Astrocyte (in vitro differentiated cells and primary cell): ENCODE data around the gene FAM47E. TPM values are rescaled to one million over a fixed set of nuclear protein-coding genes. Genes with fewer than 3 reads are reported as not detected.

ENCODE experiments used
- DNase-seq: peaks from one replicate; pipeline ENCODE4 v3.0.0-alpha.2; 2010; ENCODE audit warnings: low read depth
- FAIRE-seq: peaks from 2 replicates; lab custom pipeline; 2011; peaks lifted over from hg19 to GRCh38; lab: Jason Lieb, UNC
- H2AFZ ChIP-seq: 2 replicates; pipeline ENCODE4 v1.6.0; 2012; ENCODE audit warnings: low read depth, low read length, inconsistent platforms
- H3K27ac ChIP-seq: 2 replicates; pipeline ENCODE4 v1.5.1; 2011; ENCODE audit warnings: low read depth, low read length, inconsistent platforms
- H3K27me3 ChIP-seq: 2 replicates; pipeline ENCODE4 v1.6.0; 2011; ENCODE audit warnings: low read length, inconsistent platforms; ENCODE audit not compliant: insufficient read depth
- H3K36me3 ChIP-seq: 2 replicates; pipeline ENCODE4 v1.5.1; 2011; ENCODE audit warnings: low read length, inconsistent platforms; ENCODE audit not compliant: insufficient read depth
- H3K4me1 ChIP-seq: 2 replicates; pipeline ENCODE4 v1.5.1; 2011; ENCODE audit warnings: low read length, inconsistent platforms; ENCODE audit not compliant: insufficient read depth
- H3K4me2 ChIP-seq: 2 replicates; pipeline ENCODE4 v1.6.0; 2012; ENCODE audit warnings: low read length, inconsistent platforms
- H3K4me3 ChIP-seq: 2 replicates; pipeline ENCODE4 v1.5.1; 2011; ENCODE audit warnings: low read depth, mild to moderate bottlenecking, low read length, inconsistent platforms; ENCODE audit not compliant: insufficient read depth
- H3K79me2 ChIP-seq: 2 replicates; pipeline ENCODE4 v1.6.0; 2012; ENCODE audit warnings: mild to moderate bottlenecking, low read length, inconsistent platforms; ENCODE audit not compliant: insufficient read depth
- H3K9ac ChIP-seq: 2 replicates; pipeline ENCODE4 v1.6.0; 2012; ENCODE audit warnings: mild to moderate bottlenecking, low read length, inconsistent platforms
- H3K9me3 ChIP-seq: 2 replicates; pipeline ENCODE4 v1.5.1; 2012; ENCODE audit warnings: low read depth, mild to moderate bottlenecking, low read length, inconsistent platforms; ENCODE audit not compliant: insufficient read depth
- H4K20me1 ChIP-seq: 2 replicates; pipeline ENCODE4 v1.6.0; 2012; ENCODE audit warnings: low read length, inconsistent platforms; ENCODE audit not compliant: insufficient read depth
- H3K27ac Mint-ChIP-seq: one replicate; pipeline ENCODE4 v1.8.0; 2021; ENCODE audit warnings: mild to moderate bottlenecking, mixed read lengths; ENCODE audit not compliant: unreplicated experiment
- H3K27me3 Mint-ChIP-seq: one replicate; pipeline ENCODE4 v1.8.0; 2021; ENCODE audit warnings: low read depth, mixed read lengths; ENCODE audit not compliant: unreplicated experiment
- H3K36me3 Mint-ChIP-seq: one replicate; pipeline ENCODE4 v1.8.0; 2021; ENCODE audit warnings: low read depth, mixed read lengths; ENCODE audit not compliant: unreplicated experiment
- H3K4me1 Mint-ChIP-seq: one replicate; pipeline ENCODE4 v1.8.0; 2021; ENCODE audit warnings: low read depth, mixed read lengths; ENCODE audit not compliant: unreplicated experiment
- H3K4me3 Mint-ChIP-seq: one replicate; pipeline ENCODE4 v1.8.0; 2021; ENCODE audit warnings: mild to moderate bottlenecking, moderate library complexity, mixed read lengths; ENCODE audit not compliant: unreplicated experiment
- H3K9me3 Mint-ChIP-seq: one replicate; pipeline ENCODE4 v1.8.0; 2021; ENCODE audit warnings: mild to moderate bottlenecking, mixed read lengths; ENCODE audit not compliant: unreplicated experiment
- EZH2 ChIP-seq: IDR thresholded peaks from 2 replicates; pipeline ENCODE4 v1.6.1; 2012; ENCODE audit warnings: mild to moderate bottlenecking, low read length, inconsistent platforms; ENCODE audit not compliant: insufficient read depth
- total RNA-seq: library from RNA; stranded (reverse); gene quantifications from 2 replicates; pipeline ENCODE4 v1.2.1, GENCODE V29; 2021
- TF ChIP-seq, protein P1 (sequence below): IDR thresholded peaks from 2 replicates; pipeline ENCODE4 v1.5.1; 2011; ENCODE audit warnings: low read depth, mild to moderate bottlenecking, inconsistent platforms, low read length, moderate library complexity; ENCODE audit not compliant: insufficient read depth

FAM47E gene
- total RNA-seq, 1 donor from 2014 or later: 0.54 TPM

DNA sequence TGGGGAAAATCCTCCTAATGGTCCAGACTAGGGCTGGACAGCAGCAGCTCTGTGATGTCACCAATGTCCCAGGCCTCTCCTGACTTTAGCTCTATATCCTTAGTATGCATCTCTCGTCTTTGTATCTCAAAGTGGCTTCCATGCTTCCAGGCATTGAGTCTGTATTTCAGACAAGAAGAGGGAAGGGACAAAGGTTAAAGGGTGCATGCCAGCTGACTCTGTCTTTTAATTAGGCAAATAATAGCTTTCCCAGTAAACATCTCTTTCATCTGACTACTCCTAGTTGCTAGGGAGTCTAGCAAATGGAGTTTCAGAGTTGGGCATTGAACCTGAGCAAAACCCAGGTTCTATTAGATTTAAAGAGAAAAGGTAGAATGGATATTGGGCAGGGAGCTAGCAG lies 5.4 kb downstream of the FAM47E start:
- no peak overlapping the region for H3K4me2 ChIP-seq
- H2AFZ ChIP-seq: no peak overlapping the region
- H3K9me3 Mint-ChIP-seq: peaks cover 4% of the 10 kb centered on the region
- H3K4me3 ChIP-seq: no peak overlapping the region
- no peak for TF ChIP-seq EZH2
- TF ChIP-seq, protein P1, sequence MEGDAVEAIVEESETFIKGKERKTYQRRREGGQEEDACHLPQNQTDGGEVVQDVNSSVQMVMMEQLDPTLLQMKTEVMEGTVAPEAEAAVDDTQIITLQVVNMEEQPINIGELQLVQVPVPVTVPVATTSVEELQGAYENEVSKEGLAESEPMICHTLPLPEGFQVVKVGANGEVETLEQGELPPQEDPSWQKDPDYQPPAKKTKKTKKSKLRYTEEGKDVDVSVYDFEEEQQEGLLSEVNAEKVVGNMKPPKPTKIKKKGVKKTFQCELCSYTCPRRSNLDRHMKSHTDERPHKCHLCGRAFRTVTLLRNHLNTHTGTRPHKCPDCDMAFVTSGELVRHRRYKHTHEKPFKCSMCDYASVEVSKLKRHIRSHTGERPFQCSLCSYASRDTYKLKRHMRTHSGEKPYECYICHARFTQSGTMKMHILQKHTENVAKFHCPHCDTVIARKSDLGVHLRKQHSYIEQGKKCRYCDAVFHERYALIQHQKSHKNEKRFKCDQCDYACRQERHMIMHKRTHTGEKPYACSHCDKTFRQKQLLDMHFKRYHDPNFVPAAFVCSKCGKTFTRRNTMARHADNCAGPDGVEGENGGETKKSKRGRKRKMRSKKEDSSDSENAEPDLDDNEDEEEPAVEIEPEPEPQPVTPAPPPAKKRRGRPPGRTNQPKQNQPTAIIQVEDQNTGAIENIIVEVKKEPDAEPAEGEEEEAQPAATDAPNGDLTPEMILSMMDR: no peak
- no peaks in the 10 kb centered on the region for H3K79me2 ChIP-seq
- no peak overlapping the region for H3K9ac ChIP-seq
- H3K4me3 Mint-ChIP-seq: no peak overlapping the region
- peaks cover 2% of the 10 kb centered on the region for H3K4me1 Mint-ChIP-seq
- H3K27ac ChIP-seq: no peak overlapping the region
- H4K20me1 ChIP-seq: no peaks in the 10 kb centered on the region
- DNase-seq: no peak
- H3K27me3 ChIP-seq: peaks cover 19% of the 10 kb centered on the region
- H3K27me3 Mint-ChIP-seq: peaks cover 34% of the 10 kb centered on the region
- H3K36me3 ChIP-seq: no peaks in the 10 kb centered on the region
- no peak for FAIRE-seq
- H3K27ac Mint-ChIP-seq: no peak overlapping the region
- H3K4me1 ChIP-seq: peaks cover under 1% of the 10 kb centered on the region
- H3K36me3 Mint-ChIP-seq: no peaks in the 10 kb centered on the region
- no peaks in the 10 kb centered on the region for H3K9me3 ChIP-seq

DNA sequence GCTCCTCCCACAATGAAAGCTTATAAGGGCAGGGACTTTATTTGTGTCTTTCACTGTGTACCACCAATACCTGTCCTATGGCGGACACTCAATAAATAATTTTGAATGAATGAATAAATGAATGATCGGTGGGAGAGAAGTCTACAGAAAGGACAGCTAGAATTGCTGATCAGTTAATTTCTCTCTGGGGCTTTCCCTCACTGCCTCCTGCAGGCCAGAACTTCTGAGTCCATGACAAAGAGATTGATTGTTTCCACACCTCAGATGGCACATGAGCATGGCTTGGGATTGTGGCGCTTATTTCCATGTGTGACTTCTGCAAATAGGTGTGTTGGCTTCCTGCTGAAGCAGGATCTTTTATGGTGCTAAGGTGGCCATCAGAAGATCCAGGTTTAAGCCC lies 6.3 kb downstream of the FAM47E start:
- TF ChIP-seq, protein P1: no peak
- TF ChIP-seq EZH2: no peak
- H3K79me2 ChIP-seq: no peaks in the 10 kb centered on the region
- H4K20me1 ChIP-seq: no peaks in the 10 kb centered on the region
- Mint-ChIP-seq H3K4me3 (no peak overlapping the region), H3K27me3 (peaks cover 25% of the 10 kb centered on the region), H3K27ac (no peak overlapping the region), H3K36me3 (no peaks in the 10 kb centered on the region), H3K9me3 (peaks cover 4% of the 10 kb centered on the region), H3K4me1 (peaks cover 2% of the 10 kb centered on the region)
- H3K27me3 ChIP-seq: peaks cover 12% of the 10 kb centered on the region
- no peak overlapping the region for H3K4me2 ChIP-seq
- DNase-seq: no peak
- H3K36me3 ChIP-seq: no peaks in the 10 kb centered on the region
- no peaks in the 10 kb centered on the region for H3K9me3 ChIP-seq
- no peak overlapping the region for H3K4me3 ChIP-seq
- FAIRE-seq: no peak
- H2AFZ ChIP-seq: no peak overlapping the region
- no peaks in the 10 kb centered on the region for H3K4me1 ChIP-seq
- no peak overlapping the region for H3K9ac ChIP-seq
- no peak overlapping the region for H3K27ac ChIP-seq

DNA sequence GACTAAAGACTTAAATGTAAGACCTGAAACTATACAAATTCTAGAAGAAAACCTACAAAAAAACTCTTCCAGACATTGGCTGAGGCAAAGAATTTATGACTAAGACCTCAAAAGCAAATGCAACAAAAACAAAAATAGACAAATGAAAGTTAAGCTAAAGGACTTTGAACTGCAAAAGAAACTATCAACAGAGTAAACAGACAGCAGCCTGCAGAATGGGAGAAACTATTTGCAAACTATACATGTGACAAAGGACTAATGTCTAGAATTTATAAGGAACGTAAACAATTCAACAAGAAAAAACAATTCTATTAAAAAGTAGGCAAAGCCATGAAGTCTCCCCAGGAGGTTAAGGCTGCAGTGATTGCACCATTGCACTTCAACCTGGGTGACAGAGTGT lies 9.1 kb downstream of the FAM47E start:
- no peaks in the 10 kb centered on the region for H3K9me3 ChIP-seq
- H3K36me3 ChIP-seq: no peaks in the 10 kb centered on the region
- TF ChIP-seq EZH2: no peak
- TF ChIP-seq, protein P1: no peak
- H3K4me3 ChIP-seq: no peak overlapping the region
- H3K27ac ChIP-seq: no peak overlapping the region
- Mint-ChIP-seq H3K9me3 (peaks cover 4% of the 10 kb centered on the region), H3K27me3 (peaks cover 7% of the 10 kb centered on the region), H3K4me3 (no peak overlapping the region), H3K36me3 (no peaks in the 10 kb centered on the region), H3K27ac (no peak overlapping the region), H3K4me1 (peaks cover 2% of the 10 kb centered on the region)
- H4K20me1 ChIP-seq: no peaks in the 10 kb centered on the region
- H2AFZ ChIP-seq: no peak overlapping the region
- H3K27me3 ChIP-seq: peaks cover 2% of the 10 kb centered on the region
- no peak for DNase-seq
- H3K9ac ChIP-seq: no peak overlapping the region
- H3K4me2 ChIP-seq: no peak overlapping the region
- H3K79me2 ChIP-seq: no peaks in the 10 kb centered on the region
- H3K4me1 ChIP-seq: no peaks in the 10 kb centered on the region
- no peak for FAIRE-seq
